ENCODE results near the gene LRP2BP.

GRCh38 chr4:185370268-185370949 is 25.3 kb downstream of the LRP2BP start:
- TF ChIP-seq, protein P1, sequence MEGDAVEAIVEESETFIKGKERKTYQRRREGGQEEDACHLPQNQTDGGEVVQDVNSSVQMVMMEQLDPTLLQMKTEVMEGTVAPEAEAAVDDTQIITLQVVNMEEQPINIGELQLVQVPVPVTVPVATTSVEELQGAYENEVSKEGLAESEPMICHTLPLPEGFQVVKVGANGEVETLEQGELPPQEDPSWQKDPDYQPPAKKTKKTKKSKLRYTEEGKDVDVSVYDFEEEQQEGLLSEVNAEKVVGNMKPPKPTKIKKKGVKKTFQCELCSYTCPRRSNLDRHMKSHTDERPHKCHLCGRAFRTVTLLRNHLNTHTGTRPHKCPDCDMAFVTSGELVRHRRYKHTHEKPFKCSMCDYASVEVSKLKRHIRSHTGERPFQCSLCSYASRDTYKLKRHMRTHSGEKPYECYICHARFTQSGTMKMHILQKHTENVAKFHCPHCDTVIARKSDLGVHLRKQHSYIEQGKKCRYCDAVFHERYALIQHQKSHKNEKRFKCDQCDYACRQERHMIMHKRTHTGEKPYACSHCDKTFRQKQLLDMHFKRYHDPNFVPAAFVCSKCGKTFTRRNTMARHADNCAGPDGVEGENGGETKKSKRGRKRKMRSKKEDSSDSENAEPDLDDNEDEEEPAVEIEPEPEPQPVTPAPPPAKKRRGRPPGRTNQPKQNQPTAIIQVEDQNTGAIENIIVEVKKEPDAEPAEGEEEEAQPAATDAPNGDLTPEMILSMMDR (conservative IDR thresholded peaks at IDR 0.05), result no peak
- TF ChIP-seq ZFX (IDR thresholded peaks at IDR 0.05), result no peak

All from C4-2B (cell line).